Fibroblast of lung (primary cell): ENCODE measurements around the gene HPSE2. TPM values are rescaled to one million over a fixed set of nuclear protein-coding genes. Genes with fewer than 3 reads are reported as not detected.

Source experiments
- DNase-seq, 2 donors: peaks; one replicate each; pipeline versions ENCODE4 v3.0.0 to v3.0.0-alpha.2; 2010; ENCODE audit warnings: low read depth in 2 of 2
- H2AFZ ChIP-seq: 2 replicates; pipeline ENCODE4 v1.5.1; 2012; ENCODE audit warnings: low read length, control low read depth, inconsistent platforms
- H3K27ac ChIP-seq: 2 replicates; pipeline ENCODE4 v1.5.1; 2011; ENCODE audit warnings: low read length, control low read depth; ENCODE audit not compliant: insufficient read depth
- H3K27me3 ChIP-seq: 2 replicates; pipeline ENCODE4 v1.5.1; 2011; ENCODE audit warnings: mild to moderate bottlenecking, low read length; ENCODE audit not compliant: control insufficient read depth, insufficient read depth
- H3K36me3 ChIP-seq: 2 replicates; pipeline ENCODE4 v1.5.1; 2011; ENCODE audit warnings: low read length; ENCODE audit not compliant: control insufficient read depth, insufficient read depth
- H3K4me1 ChIP-seq: 2 replicates; pipeline ENCODE4 v1.5.1; 2011; ENCODE audit warnings: low read length; ENCODE audit not compliant: control insufficient read depth, insufficient read depth; ENCODE audit errors: extremely low read depth
- H3K4me2 ChIP-seq: 2 replicates; pipeline ENCODE4 v1.5.1; 2011; ENCODE audit warnings: low read length, control low read depth; ENCODE audit not compliant: insufficient read depth; ENCODE audit errors: extremely low read depth
- H3K4me3 ChIP-seq, 4 experiments: fragments of 200-600 bp in 1 of 4; sonication (generic) in 1 of 4; replicated peaks in 1 of 4; 2 replicates each; pipeline ENCODE4 v1.5.1; 2011 to 2016; ENCODE audit warnings: low read length in 4 of 4, low read depth in 3 of 4, mild to moderate bottlenecking in 3 of 4, control low read depth in 2 of 4, inconsistent platforms in 1 of 4, mixed read lengths in 1 of 4; ENCODE audit not compliant: insufficient read depth in 1 of 4; ENCODE audit errors: control extremely low read depth in 1 of 4
- H3K79me2 ChIP-seq: 2 replicates; pipeline ENCODE4 v1.5.1; 2012; ENCODE audit warnings: mild to moderate bottlenecking, low read length, inconsistent platforms; ENCODE audit not compliant: control insufficient read depth, insufficient read depth
- H3K9ac ChIP-seq: 2 replicates; pipeline ENCODE4 v1.5.1; 2011; ENCODE audit warnings: mild to moderate bottlenecking, low read length, control low read depth; ENCODE audit not compliant: insufficient read depth
- H3K9me3 ChIP-seq: 2 replicates; pipeline ENCODE4 v1.5.1; 2012; ENCODE audit warnings: low read depth, low read length; ENCODE audit not compliant: control insufficient read depth, insufficient read depth
- H4K20me1 ChIP-seq: 2 replicates; pipeline ENCODE4 v1.5.1; 2011; ENCODE audit warnings: low read length; ENCODE audit not compliant: control insufficient read depth, insufficient read depth; ENCODE audit errors: extremely low read depth
- CTCF ChIP-seq, 2 donors: IDR thresholded peaks in 1 of 2; conservative IDR thresholded peaks in 1 of 2; 1 replicate in 1 of 2; 2 replicates in 1 of 2; pipeline ENCODE4 v1.5.1; 2011 to 2012; ENCODE audit warnings: low read length in 2 of 2, control low read depth in 1 of 2, inconsistent platforms in 1 of 2, low read depth in 1 of 2, mild to moderate bottlenecking in 1 of 2
- EZH2 ChIP-seq: IDR thresholded peaks from 2 replicates; pipeline ENCODE4 v1.5.1; 2012; ENCODE audit warnings: low read length, control low read depth, mild to moderate bottlenecking; ENCODE audit errors: missing control alignments
- polyA plus RNA-seq, 2 donors: library from polyadenylated mRNA; depleted of rRNA in 1 of 2; stranded (reverse) in 1 of 2; unstranded in 1 of 2; fragments of >200 nt; gene quantifications; 2 replicates each; pipeline ENCODE4 v1.2.1, GENCODE V29; 2011 to 2012; ENCODE audit warnings: missing spikeins in 1 of 2
- total RNA-seq: library from RNA; depleted of rRNA; stranded (reverse); fragments of >200 nt; gene quantifications from 2 replicates; pipeline ENCODE4 v1.2.1, GENCODE V29; 2014

The HPSE2 gene
- total and polyA plus RNA-seq, 2 donors (not counting 1 experiment from before 2014, with no cell fraction given), result 0.02 to 0.17 TPM

- H3K79me2 ChIP-seq, result no peaks in the 10 kb centered on the region
- TF ChIP-seq CTCF (conservative IDR thresholded peaks at IDR 0.05 in 1 of 2, IDR thresholded peaks at IDR 0.05 in 1 of 2; ENCODE audit: low read depth in 1 of 2, low read length in 2 of 2), result peak; percentile 58 to 62
- no peak for TF ChIP-seq EZH2
- H3K4me1 ChIP-seq, result no peaks in the 10 kb centered on the region
- peak in 1 of 2 donors; percentile 58 for DNase-seq
- no peak overlapping the region for H2AFZ ChIP-seq
- no peak overlapping the region for H3K27ac ChIP-seq
- H3K4me3 ChIP-seq, result no peak overlapping the region
- no peaks in the 10 kb centered on the region for H3K9me3 ChIP-seq
- H3K27me3 ChIP-seq, result no peaks in the 10 kb centered on the region
- no peak overlapping the region for H3K9ac ChIP-seq
- no peak overlapping the region for H3K4me2 ChIP-seq
- H4K20me1 ChIP-seq, result no peaks in the 10 kb centered on the region
- no peaks in the 10 kb centered on the region for H3K36me3 ChIP-seq
Measured at GRCh38 chr10:98748298-98748697, 487.4 kb downstream of the HPSE2 start.

GRCh38 chr10:98745645-98746044 is 490.0 kb downstream of the HPSE2 start:
- no peak for DNase-seq
- Histone ChIP-seq H3K27ac (no peak overlapping the region), H3K4me3 (no peak overlapping the region), H3K9ac (no peak overlapping the region), H3K79me2 (no peaks in the 10 kb centered on the region), H3K4me2 (no peak overlapping the region), H3K36me3 (no peaks in the 10 kb centered on the region), H2AFZ (no peak overlapping the region), H3K4me1 (no peaks in the 10 kb centered on the region), H3K27me3 (no peaks in the 10 kb centered on the region), H3K9me3 (no peaks in the 10 kb centered on the region), H4K20me1 (no peaks in the 10 kb centered on the region)
- TF ChIP-seq CTCF (conservative IDR thresholded peaks at IDR 0.05 in 1 of 2, IDR thresholded peaks at IDR 0.05 in 1 of 2; ENCODE audit: low read depth in 1 of 2, low read length in 2 of 2) (no peak), EZH2 (no peak)

- Histone ChIP-seq H3K27ac (no peak overlapping the region), H3K9ac (no peak overlapping the region), H3K4me3 (no peak overlapping the region), H3K9me3 (no peaks in the 10 kb centered on the region), H3K36me3 (no peaks in the 10 kb centered on the region), H2AFZ (no peak overlapping the region), H3K27me3 (no peaks in the 10 kb centered on the region), H3K4me1 (no peaks in the 10 kb centered on the region), H3K4me2 (no peak overlapping the region), H3K79me2 (no peaks in the 10 kb centered on the region), H4K20me1 (no peaks in the 10 kb centered on the region)
- no peak for TF ChIP-seq CTCF (conservative IDR thresholded peaks at IDR 0.05 in 1 of 2, IDR thresholded peaks at IDR 0.05 in 1 of 2; ENCODE audit: low read depth in 1 of 2, low read length in 2 of 2)
- no peak for TF ChIP-seq EZH2
- peak in 1 of 2 donors; percentile 17 for DNase-seq
Measured at GRCh38 chr10:98720551-98720950, 515.1 kb downstream of the HPSE2 start.
